Activated CD8-positive, alpha-beta memory T cell treated with anti-CD3 and anti-CD28 coated beads, Interleukin-2, amount 50 U/mL, for 24 hours (primary cell): Measurements from ENCODE around the gene DNAI2.
"Not testable (repeated sequence)": the region's sequence is repeated elsewhere in the genome, so short reads cannot be mapped to it uniquely, and the experiment has no call there.

ENCODE experiments used
- DNase-seq: peaks from one replicate; pipeline ENCODE4 v3.0.0-alpha.2; 2020; ENCODE audit errors: extremely low read depth

DNAI2 gene

GRCh38 chr17:74274709-74275340 lies 791 bp downstream of the DNAI2 start:
- DNase-seq: no peak

DNA sequence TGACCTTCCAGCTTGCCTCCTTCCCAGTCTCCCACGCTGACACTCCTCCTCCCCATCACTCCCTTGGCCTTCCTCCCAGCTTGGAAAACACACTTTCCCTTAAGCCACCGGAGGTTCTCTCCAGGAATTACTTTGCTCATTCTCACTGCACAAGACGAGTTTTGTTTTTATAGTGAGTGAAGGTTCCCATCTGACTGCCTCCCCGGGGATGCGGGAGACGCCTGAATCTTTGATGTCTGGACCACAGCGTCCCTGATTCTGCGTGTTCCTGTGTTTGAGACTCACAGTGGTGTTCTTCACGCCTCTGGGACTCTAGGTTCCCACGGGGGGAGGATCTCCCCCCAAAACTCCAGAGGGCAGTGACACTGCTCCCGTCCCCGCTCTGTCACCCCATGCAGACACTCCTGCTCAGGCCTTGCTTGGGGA lies 2.0 kb downstream of the DNAI2 start:
- no peak for DNase-seq

- DNase-seq: no peak
Observed at GRCh38 chr17:74276541-74277009, 2.5 kb downstream of the DNAI2 start.

DNA sequence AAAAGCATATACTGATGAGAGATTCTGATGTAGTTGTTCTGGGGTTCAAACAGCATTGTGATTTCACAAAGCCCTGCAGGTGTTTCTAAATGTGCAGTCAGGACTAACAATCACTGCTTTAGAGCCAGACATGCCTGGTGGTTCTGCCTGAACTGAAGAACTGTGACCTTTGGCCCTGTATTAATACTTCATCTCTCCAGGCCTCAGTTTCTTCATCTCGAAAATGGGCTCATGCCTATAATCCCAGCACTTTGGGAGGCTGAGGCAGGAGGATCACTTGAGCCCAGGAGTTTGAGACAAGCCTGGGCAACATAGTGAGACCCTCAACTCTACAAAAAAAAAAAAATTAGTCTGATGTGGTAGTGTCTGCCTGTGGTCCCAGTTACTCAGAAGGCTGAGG lies 3.9 kb downstream of the DNAI2 start:
- no peak for DNase-seq

DNA sequence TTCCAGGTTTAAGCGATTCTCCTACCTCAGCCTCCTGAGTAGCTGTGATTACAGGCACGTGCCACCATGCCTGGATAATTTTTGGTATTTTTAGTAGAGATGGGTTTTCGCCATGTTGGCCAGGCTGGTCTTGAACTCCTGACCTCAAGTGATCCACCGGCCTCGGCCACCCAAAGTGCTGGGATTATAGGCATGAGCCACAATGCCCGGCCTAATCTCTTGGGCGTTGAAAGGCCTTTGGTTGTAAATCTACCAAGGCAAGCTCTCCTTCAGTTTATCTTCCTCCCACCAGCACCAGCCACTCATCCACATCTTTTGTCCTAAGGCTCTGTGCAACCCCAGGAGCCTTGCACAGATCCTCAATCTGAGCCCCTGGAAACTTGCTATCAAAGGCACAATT lies 5.6 kb downstream of the DNAI2 start:
- DNase-seq: not testable (repeated sequence)

GRCh38 chr17:74280093-74280513 lies 6.1 kb downstream of the DNAI2 start:
- no peak for DNase-seq

DNA sequence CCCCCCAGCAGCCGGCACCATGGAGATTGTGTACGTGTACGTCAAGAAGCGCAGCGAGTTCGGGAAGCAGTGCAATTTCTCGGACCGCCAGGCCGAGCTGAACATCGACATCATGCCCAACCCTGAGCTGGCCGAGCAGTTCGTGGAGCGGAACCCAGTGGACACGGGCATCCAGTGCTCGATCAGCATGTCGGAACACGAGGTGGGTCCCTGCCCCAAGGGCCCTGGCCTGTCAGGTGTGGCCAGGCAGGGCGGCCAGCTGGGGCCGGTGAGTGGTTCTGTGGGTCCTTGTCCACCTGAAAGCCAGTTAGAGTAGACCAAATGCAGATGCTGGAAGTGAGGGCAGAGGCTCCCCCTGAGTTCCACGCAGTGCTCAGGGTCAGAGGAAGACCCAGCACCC lies 7.8 kb downstream of the DNAI2 start:
- no peak for DNase-seq

- not testable (repeated sequence) for DNase-seq
Observed at GRCh38 chr17:74282274-74282586, 8.2 kb downstream of the DNAI2 start.

DNA sequence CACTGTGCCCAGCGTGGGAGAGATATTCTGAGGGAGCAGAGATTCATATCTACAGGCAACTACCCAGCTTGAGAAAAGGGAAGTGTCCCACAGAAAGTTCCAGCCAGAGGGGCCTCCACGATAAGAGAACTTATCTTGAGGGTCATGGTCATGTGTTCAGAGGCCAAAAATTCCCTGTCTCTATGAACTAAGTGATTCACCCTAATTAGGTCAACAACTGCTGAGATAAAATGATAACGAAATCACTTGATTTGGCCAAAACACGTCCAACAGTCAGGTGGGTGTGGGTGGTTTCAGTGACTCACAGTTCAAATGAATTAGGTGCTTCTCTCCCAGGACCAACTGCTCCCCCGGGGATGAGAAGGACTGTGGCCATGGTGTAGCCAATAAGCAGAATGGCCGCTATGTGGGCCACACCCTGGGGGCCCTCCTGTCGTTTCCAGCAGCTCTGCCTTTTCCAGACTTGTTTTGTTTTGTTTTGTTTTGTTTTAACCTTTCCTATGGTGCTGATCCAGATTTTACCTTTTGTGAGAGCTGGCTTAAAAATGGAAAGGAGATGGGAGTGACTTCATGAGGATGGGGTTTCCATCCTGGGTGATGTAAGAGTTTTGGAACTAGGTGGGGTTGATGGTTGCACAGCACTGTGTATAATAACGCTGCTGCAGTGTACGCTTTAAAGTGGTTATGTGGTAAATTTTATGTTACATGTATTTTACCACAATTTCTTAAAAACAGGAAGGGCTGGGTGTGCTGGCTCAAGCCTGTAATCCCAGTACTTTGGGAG lies 8.7 kb downstream of the DNAI2 start:
- peak; percentile 40 for DNase-seq

DNA sequence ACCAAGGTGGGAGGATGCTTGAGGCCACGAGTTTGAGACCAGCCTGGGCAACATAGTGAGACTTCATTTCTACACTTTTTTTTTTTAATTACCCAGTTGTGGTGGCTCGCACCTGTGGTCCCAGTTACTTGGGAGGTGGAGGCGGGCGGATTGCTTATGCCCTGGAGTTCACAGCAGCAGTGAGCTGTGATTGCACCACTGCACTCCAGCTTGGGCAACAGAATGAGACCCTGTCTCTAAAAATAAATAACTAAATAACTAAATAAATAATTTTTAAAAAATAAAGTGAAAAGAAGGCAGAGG lies 9.3 kb downstream of the DNAI2 start:
- no peak for DNase-seq

DNA sequence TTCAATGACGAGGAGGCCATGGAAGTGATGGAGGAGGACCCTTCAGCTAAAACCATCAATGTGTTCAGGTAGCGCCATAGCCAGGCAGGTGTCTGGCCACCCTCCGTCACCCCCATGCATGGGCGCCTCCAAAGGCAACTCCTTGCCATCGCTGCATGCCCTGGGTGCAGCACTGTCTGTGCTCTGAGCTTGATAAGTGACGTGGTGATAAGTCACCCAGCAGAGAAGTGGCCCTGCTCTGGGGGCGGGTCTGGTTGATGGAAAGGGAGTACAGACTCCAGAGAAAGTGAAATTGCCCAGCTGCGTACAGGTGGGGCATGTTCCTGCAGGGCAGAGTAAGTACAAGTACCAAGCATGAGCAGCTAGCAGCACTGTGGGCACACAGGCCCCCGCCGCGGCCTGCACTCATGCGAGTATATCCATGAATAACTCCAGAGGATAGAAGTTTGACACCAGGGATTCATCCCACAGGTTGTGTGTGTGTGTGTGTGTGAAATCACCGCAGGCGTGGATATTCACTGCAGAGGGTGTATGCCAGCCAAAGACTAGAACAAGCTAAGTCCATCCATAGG lies 13.1 kb downstream of the DNAI2 start:
- DNase-seq: no peak

DNA sequence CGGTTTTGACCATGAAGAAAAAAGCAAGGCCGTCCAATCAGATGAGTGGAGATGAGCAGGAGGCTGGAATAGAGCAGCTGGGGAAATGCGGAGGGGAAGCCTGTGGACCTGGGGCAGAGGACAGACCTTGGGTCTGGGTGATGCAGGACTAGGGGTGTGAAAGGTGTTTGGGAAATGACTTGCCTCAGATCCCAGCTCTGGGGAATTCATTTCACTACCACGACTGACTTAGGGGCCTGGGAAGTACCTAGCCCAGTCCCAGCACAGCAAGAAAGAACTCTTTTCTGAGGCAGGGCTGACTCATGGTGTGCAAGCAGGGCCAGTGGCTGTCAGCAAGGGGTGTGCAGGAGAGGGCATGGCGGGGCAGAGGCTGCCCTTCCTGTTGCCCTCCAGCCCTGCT lies 14.8 kb downstream of the DNAI2 start:
- DNase-seq: no peak

DNA sequence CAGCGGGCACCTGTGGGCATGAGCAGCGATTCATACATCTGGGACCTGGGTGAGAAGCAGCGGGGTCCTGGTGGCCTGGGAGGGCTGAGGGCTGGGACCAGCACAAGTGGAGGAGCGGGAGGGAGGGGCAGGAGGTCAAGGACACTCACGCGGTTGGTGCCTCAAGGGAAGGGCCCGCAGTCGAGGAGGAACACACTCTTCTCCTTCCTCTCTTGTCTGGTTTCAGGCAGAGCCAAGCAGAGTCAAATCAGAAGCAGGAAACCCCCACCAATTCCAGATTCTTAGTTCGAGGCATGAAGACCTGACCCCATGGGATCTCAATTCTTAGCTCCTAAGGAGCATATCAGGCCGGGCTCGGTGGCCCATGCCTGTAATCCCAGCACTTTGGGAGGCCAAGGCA lies 15.7 kb downstream of the DNAI2 start:
- DNase-seq: no peak

DNA sequence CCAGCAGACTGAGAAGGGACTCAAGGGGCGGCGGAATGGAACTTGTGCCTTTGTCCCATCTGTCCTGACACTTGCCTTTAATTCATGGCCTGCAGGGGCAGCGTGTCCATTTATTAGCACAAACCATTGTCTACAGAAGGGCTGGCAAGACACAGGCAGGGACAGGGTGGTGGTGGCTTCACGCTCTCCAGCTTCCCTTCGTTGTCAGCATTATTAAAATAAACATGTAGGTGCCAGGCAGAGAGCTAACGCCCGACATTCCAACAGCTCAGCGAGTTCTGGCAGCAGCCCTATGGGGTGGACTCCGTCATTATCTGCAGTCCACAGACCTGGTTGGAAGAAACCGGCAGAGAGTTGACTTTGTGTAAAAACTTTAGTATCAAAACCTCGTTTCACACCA lies 16.3 kb downstream of the DNAI2 start:
- no peak for DNase-seq

DNA sequence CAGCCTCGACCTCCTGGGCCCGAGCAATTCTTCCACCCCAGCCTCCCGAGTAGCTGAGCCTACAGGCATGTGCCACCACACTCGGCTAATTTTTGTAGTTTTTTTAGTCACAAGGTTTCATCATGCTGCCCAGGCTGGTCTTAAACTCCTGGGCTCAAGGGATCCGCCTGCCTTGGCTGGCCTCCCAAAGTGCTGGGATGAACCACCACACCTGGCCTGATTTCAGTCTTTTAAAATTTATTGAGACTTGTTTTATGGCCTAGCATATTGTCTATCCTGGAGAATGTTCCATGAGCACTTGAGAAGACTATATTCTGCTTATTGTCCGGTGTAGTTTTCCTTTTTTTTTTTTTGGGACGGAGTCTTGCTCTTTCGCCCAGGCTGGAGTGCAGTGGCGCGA lies 18.5 kb downstream of the DNAI2 start:
- DNase-seq: no peak

- no peak for DNase-seq
Observed at GRCh38 chr17:74295625-74296547, 21.9 kb downstream of the DNAI2 start.

DNA sequence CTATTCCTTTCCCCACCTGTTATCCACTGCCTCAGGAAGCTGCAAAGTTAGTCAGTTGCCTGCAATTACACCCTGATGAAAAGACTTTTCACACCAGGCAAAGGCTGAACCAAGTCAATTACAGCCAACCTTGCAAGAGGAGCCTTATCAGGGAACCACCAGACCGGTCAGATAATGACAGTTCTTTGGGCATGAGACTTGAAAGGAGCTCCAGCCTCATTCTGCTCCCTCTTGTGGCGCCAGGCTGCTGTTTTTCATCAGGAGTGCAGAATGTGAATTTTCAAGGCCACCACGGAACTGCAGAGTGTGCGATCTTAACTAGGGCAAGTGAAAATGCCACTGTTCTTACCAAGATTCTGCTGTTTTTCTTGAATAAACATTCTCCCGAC lies 22.5 kb downstream of the DNAI2 start:
- DNase-seq: no peak

DNA sequence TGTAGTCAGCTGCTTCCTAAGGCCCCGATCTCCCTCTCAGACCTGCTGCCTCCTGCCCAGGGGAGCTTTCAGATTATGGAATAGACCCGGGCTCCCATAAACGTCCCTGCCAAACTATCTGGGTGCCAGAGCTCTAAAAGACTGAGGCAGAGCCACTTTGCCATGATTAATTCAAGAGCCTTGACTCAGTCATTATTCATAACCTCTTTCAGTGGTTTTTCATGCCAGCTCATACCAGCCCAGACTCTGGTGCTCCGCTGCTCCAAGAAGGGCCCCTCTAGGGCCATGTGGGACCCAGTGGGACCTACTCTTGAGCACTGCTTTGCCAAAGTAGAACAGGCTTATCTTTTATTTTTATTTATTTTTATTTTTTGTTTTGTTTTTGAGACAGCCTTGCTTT lies 23.9 kb downstream of the DNAI2 start:
- no peak for DNase-seq

- DNase-seq: no peak
Observed at GRCh38 chr17:74298778-74299177, 24.7 kb downstream of the DNAI2 start.

DNA sequence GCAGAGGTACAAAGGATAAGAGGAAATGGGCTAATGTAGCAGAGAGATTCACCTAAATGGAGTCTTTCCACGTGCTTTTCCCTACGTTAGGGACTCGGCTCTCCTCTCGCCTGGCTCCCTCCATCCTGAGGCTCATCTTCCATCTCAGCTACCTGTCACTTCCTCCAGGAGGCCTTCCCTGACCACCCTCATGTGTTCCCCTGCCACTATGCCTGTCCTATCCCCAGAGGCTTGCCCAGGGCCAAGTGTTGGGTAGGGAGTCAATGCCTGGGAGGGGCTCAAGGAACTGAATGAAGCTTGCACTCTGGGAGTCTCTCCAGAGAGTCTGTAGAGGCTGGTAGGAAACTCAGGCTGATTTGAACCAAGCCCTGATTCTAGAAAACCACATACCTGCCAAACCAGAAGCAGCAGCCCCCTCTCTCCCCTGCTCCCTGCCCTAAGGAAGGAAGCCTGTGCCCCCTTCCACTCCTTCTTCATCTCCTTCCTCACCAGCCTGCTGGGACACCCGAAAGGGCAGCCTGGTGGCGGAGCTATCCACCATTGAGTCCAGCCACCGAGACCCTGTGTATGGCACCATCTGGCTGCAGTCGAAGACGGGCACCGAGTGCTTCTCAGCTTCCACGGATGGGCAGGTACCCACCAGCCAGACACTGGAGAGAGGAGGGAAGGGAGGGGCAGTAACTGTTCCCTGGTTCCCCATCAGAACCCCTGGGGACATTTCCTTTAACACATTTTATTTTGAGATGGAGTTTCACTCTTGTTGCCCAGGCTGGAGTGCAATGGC lies 25.4 kb downstream of the DNAI2 start:
- DNase-seq: no peak

- DNase-seq: no peak
Observed at GRCh38 chr17:74303305-74303704, 29.3 kb downstream of the DNAI2 start.

DNA sequence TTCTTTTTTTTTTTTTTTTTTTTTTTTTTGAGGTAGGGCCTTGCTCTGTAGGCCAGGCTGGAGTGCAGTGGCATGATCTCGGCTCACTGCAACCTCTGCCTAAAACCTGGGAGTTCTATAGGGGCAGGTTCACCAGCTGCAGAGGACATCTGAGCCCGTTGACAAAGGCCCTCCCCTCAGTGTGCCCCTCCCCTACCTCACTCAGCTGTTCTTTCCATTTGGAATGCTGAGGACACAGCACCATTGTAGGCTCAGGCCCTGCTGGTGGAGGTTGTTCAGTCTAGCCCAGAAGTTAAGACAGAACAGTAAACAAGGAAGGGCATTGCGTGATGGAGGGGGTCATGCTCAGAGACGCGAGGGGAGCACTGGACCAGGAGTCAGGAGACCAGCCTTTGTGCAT lies 30.1 kb downstream of the DNAI2 start:
- DNase-seq: no peak
